ENCODE measurements around the gene CMTM7.

DNA sequence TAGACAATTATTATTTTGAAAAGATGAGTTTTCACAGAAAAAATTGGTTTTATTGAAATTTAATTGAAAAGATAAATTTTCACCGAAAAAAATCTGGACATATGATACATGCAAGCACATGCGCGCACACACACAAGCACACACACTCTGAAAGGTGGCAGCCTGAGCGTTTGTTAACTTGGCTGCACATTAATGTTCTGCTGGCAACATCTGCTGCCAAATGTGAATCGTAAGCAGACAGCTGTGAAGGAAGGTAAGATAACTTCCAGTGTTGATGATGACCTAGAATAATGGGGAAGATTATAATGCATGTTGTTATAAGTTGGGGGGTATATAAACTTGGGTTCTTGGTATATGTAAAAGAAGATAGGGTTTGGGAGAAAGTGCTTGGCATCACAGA is 18.4 kb upstream of the CMTM7 start:
- TF ChIP-seq, protein P1, sequence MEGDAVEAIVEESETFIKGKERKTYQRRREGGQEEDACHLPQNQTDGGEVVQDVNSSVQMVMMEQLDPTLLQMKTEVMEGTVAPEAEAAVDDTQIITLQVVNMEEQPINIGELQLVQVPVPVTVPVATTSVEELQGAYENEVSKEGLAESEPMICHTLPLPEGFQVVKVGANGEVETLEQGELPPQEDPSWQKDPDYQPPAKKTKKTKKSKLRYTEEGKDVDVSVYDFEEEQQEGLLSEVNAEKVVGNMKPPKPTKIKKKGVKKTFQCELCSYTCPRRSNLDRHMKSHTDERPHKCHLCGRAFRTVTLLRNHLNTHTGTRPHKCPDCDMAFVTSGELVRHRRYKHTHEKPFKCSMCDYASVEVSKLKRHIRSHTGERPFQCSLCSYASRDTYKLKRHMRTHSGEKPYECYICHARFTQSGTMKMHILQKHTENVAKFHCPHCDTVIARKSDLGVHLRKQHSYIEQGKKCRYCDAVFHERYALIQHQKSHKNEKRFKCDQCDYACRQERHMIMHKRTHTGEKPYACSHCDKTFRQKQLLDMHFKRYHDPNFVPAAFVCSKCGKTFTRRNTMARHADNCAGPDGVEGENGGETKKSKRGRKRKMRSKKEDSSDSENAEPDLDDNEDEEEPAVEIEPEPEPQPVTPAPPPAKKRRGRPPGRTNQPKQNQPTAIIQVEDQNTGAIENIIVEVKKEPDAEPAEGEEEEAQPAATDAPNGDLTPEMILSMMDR (IDR thresholded peaks at IDR 0.05 in 2 of 3, conservative IDR thresholded peaks at IDR 0.05 in 1 of 3; ENCODE audit: control insufficient read depth in 2 of 3, extremely low read depth in 1 of 3, insufficient read depth in 1 of 3, low read depth in 3 of 3, low read length in 3 of 3), result no peak
- TF ChIP-seq GABPA (IDR thresholded peaks at IDR 0.05; ENCODE audit: low read depth) (no peak), CEBPB (IDR thresholded peaks at IDR 0.05; ENCODE audit: borderline replicate concordance in 1 of 2, low read depth in 2 of 2, low read length in 2 of 2) (no peak), CHD2 (IDR thresholded peaks at IDR 0.05; ENCODE audit: borderline replicate concordance, low read depth, low read length) (no peak), MAX (IDR thresholded peaks at IDR 0.05; ENCODE audit: low read depth, low read length) (no peak), POLR2AphosphoS5 (IDR thresholded peaks at IDR 0.05; ENCODE audit: low read length) (no peak), ZNF24 (IDR thresholded peaks at IDR 0.05) (no peak), SPI1 (IDR thresholded peaks at IDR 0.05; ENCODE audit: borderline replicate concordance, insufficient read depth, low read depth, low read length) (no peak), POLR2A (IDR thresholded peaks at IDR 0.05; ENCODE audit: low read depth, low read length) (no peak), EZH2 (IDR thresholded peaks at IDR 0.05; ENCODE audit: borderline replicate concordance, control insufficient read depth, low read depth, low read length) (no peak), RAD21 (IDR thresholded peaks at IDR 0.05; ENCODE audit: insufficient read depth, low read depth, low read length) (no peak), ATF2 (IDR thresholded peaks at IDR 0.05; ENCODE audit: low read length) (no peak), NFIC (IDR thresholded peaks at IDR 0.05; ENCODE audit: low read depth, low read length) (no peak)
- TF ChIP-seq, protein P2, sequence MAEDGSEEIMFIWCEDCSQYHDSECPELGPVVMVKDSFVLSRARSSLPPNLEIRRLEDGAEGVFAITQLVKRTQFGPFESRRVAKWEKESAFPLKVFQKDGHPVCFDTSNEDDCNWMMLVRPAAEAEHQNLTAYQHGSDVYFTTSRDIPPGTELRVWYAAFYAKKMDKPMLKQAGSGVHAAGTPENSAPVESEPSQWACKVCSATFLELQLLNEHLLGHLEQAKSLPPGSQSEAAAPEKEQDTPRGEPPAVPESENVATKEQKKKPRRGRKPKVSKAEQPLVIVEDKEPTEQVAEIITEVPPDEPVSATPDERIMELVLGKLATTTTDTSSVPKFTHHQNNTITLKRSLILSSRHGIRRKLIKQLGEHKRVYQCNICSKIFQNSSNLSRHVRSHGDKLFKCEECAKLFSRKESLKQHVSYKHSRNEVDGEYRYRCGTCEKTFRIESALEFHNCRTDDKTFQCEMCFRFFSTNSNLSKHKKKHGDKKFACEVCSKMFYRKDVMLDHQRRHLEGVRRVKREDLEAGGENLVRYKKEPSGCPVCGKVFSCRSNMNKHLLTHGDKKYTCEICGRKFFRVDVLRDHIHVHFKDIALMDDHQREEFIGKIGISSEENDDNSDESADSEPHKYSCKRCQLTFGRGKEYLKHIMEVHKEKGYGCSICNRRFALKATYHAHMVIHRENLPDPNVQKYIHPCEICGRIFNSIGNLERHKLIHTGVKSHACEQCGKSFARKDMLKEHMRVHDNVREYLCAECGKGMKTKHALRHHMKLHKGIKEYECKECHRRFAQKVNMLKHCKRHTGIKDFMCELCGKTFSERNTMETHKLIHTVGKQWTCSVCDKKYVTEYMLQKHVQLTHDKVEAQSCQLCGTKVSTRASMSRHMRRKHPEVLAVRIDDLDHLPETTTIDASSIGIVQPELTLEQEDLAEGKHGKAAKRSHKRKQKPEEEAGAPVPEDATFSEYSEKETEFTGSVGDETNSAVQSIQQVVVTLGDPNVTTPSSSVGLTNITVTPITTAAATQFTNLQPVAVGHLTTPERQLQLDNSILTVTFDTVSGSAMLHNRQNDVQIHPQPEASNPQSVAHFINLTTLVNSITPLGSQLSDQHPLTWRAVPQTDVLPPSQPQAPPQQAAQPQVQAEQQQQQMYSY (CRISPR knock-in tag; IDR thresholded peaks at IDR 0.05), result no peak
